HEK293 (cell line): ENCODE data around the gene LDLRAD3.

Experiments
- CTCF ChIA-PET: fragments of 350-600 bp; formaldehyde crosslinking; extraction: SDS; loops from one replicate; lab custom pipeline; 2021; ENCODE audit warnings: antibody characterized with exemption; lab: Yijun Ruan, JAX
- POLR2A ChIA-PET: fragments of 300-600 bp; formaldehyde crosslinking; extraction: SDS; loops from one replicate; lab custom pipeline; 2020; ENCODE audit warnings: antibody characterized with exemption, inconsistent platforms; lab: Yijun Ruan, JAX
- H3K27ac ChIP-seq: fragments of 200-500 bp; sonication (Bioruptor generic); 2 replicates; pipeline ENCODE4 v1.5.1; 2014; ENCODE audit warnings: low read depth, low read length, control low read depth, inconsistent platforms; ENCODE audit errors: extremely low read depth
- H3K36me3 ChIP-seq, 2 experiments: fragments of 200-500 bp in 1 of 2; sonication (Bioruptor generic) in 1 of 2; 1 replicate in 1 of 2; 2 replicates in 1 of 2; pipeline ENCODE4 v1.5.1; 2014 to 2017; ENCODE audit warnings: inconsistent platforms in 2 of 2, low read length in 2 of 2; ENCODE audit not compliant: control insufficient read depth in 2 of 2, insufficient read depth in 1 of 2
- H3K4me1 ChIP-seq: fragments of 200-500 bp; sonication (Bioruptor generic); 2 replicates; pipeline ENCODE4 v1.5.1; 2014; ENCODE audit warnings: mild to moderate bottlenecking, low read length, inconsistent platforms; ENCODE audit not compliant: control insufficient read depth, insufficient read depth
- H3K4me3 ChIP-seq: 2 replicates; pipeline ENCODE4 v1.5.1; 2011; ENCODE audit warnings: low read depth, mild to moderate bottlenecking, control low read depth, low read length, moderate library complexity
- H3K9me3 ChIP-seq: fragments of 200-500 bp; sonication (Bioruptor generic); 2 replicates; pipeline ENCODE4 v1.5.1; 2014; ENCODE audit warnings: low read depth, low read length, inconsistent platforms; ENCODE audit not compliant: control insufficient read depth, insufficient read depth
- BCL11B ChIP-seq: fragments of 450-650 bp; formaldehyde crosslinking; IDR thresholded peaks from 2 replicates; pipeline ENCODE4 v1.5.1; 2016; ENCODE audit warnings: low read depth, missing biosample characterization, missing genetic modification characterization
- KLF9 ChIP-seq: fragments of 450-650 bp; formaldehyde crosslinking; IDR thresholded peaks from 2 replicates; pipeline ENCODE4 v1.5.1; 2016; ENCODE audit warnings: missing biosample characterization, missing genetic modification characterization, low read depth
- OVOL3 ChIP-seq: fragments of 450-650 bp; formaldehyde crosslinking; IDR thresholded peaks from 2 replicates; pipeline ENCODE4 v1.5.1; 2016; ENCODE audit warnings: missing biosample characterization, missing genetic modification characterization
- ZFP41 ChIP-seq: fragments of 450-650 bp; formaldehyde crosslinking; IDR thresholded peaks from 2 replicates; pipeline ENCODE4 v1.5.1; 2016; ENCODE audit warnings: missing biosample characterization, missing genetic modification characterization, borderline replicate concordance
- ZNF10 ChIP-seq: fragments of 450-650 bp; formaldehyde crosslinking; IDR thresholded peaks from 2 replicates; pipeline ENCODE4 v1.5.1; 2017; ENCODE audit warnings: missing biosample characterization, missing genetic modification characterization
- ZNF174 ChIP-seq: fragments of 450-650 bp; formaldehyde crosslinking; IDR thresholded peaks from 2 replicates; pipeline ENCODE4 v1.5.0; 2017; ENCODE audit warnings: missing biosample characterization, mild to moderate bottlenecking, missing genetic modification characterization
- ZNF214 ChIP-seq: fragments of 450-650 bp; formaldehyde crosslinking; IDR thresholded peaks from 2 replicates; pipeline ENCODE4 v1.5.1; 2017; ENCODE audit warnings: missing biosample characterization, mild to moderate bottlenecking, missing genetic modification characterization, borderline replicate concordance
- ZNF266 ChIP-seq: fragments of 450-650 bp; formaldehyde crosslinking; IDR thresholded peaks from 2 replicates; pipeline ENCODE4 v1.5.1; 2016; ENCODE audit warnings: missing biosample characterization, missing genetic modification characterization, low read depth
- ZNF324 ChIP-seq: fragments of 450-650 bp; formaldehyde crosslinking; IDR thresholded peaks from 2 replicates; pipeline ENCODE4 v1.5.1; 2016; ENCODE audit warnings: missing biosample characterization, missing genetic modification characterization
- ZNF521 ChIP-seq: fragments of 450-650 bp; formaldehyde crosslinking; IDR thresholded peaks from 2 replicates; pipeline ENCODE4 v1.5.1; 2017; ENCODE audit warnings: missing biosample characterization, mild to moderate bottlenecking, missing genetic modification characterization
- ZNF544 ChIP-seq: fragments of 450-650 bp; formaldehyde crosslinking; IDR thresholded peaks from 2 replicates; pipeline ENCODE4 v1.5.0; 2017; ENCODE audit warnings: missing biosample characterization, missing genetic modification characterization
- ZNF777 ChIP-seq: fragments of 450-650 bp; formaldehyde crosslinking; IDR thresholded peaks from 2 replicates; pipeline ENCODE4 v1.5.1; 2017; ENCODE audit warnings: missing biosample characterization, missing genetic modification characterization, borderline replicate concordance
- ZNF791 ChIP-seq: fragments of 450-650 bp; formaldehyde crosslinking; IDR thresholded peaks from 2 replicates; pipeline ENCODE4 v1.5.1; 2016; ENCODE audit warnings: missing biosample characterization, missing genetic modification characterization
- ZNF843 ChIP-seq: fragments of 450-650 bp; formaldehyde crosslinking; IDR thresholded peaks from 2 replicates; pipeline ENCODE4 v1.5.1; 2016; ENCODE audit warnings: missing biosample characterization, missing genetic modification characterization
- TF ChIP-seq, protein P1 (sequence below): fragments of 450-650 bp; formaldehyde crosslinking; IDR thresholded peaks from 2 replicates; pipeline ENCODE4 v1.5.0; 2017; ENCODE audit warnings: missing biosample characterization, missing genetic modification characterization, borderline replicate concordance
- TF ChIP-seq, protein P2 (sequence below): fragments of 450-650 bp; formaldehyde crosslinking; IDR thresholded peaks from 2 replicates; pipeline ENCODE4 v1.5.1; 2016; ENCODE audit warnings: missing biosample characterization, missing genetic modification characterization, low read depth
- TF ChIP-seq, protein P3 (sequence below): fragments of 450-650 bp; formaldehyde crosslinking; IDR thresholded peaks from 2 replicates; pipeline ENCODE4 v1.5.1; 2017; ENCODE audit warnings: missing biosample characterization, mild to moderate bottlenecking, missing genetic modification characterization, moderate library complexity
- TF ChIP-seq, protein P4 (sequence below): fragments of 450-650 bp; formaldehyde crosslinking; IDR thresholded peaks from 2 replicates; pipeline ENCODE4 v1.5.1; 2016; ENCODE audit warnings: missing biosample characterization, missing genetic modification characterization
- TF ChIP-seq, protein P5 (sequence below): sonication (generic); formaldehyde crosslinking; IDR thresholded peaks from 2 replicates; pipeline ENCODE4 v1.8.1; 2022; ENCODE audit warnings: mild to moderate bottlenecking, moderate library complexity, missing genetic modification reagents
- TF ChIP-seq, protein P6 (sequence below): fragments of 450-650 bp; formaldehyde crosslinking; IDR thresholded peaks from 2 replicates; pipeline ENCODE4 v1.5.1; 2016; ENCODE audit warnings: missing biosample characterization, missing genetic modification characterization, low read depth
- TF ChIP-seq, protein P7 (sequence below): fragments of 450-650 bp; IDR thresholded peaks from 2 replicates; pipeline ENCODE4 v1.5.1; 2018; ENCODE audit warnings: missing biosample characterization, mild to moderate bottlenecking, missing genetic modification characterization

LDLRAD3 gene

DNA sequence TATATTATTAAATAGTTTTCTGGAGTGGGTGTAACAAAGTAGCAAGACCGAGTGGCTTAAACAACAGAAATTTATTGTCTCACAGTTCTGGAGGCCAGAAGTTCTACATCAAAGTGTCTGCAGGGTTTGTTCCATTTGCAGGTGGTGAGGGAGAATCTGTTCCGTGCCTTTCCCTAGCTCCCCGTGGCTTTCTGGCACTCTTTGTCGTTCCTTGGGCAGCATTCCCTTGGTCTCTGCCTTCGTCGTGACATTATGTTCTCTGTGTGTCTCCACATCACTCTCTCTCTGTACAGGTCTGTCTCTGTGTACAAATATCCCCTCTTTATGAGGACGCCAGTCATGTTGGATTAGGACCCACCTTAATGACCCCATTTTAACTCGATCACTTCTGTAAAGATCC lies 38.2 kb downstream of the LDLRAD3 start:
- POLR2A ChIA-PET, result no interaction called here

DNA sequence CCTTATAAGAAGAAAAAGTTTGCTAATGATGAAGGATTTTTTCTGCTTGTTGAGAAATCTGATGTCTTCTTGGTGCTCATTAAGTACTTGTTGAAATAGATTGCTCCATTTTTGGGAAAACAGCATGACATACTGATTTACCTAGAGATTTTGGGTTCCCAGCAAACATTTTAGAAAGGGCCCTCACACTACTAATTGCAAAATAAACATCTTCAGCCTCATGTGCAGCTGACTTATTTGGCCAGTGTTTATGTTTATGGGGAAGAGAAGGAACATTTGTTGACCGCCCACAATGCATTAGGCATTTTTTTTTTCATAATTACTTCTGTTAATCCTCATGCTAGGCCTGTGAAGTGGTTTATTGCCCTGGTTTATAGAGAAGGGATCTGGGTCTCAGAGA lies 40.1 kb downstream of the LDLRAD3 start:
- CTCF ChIA-PET, result no interaction called here
- H3K4me1 ChIP-seq, result no peaks in the 10 kb centered on the region
- no peak overlapping the region for H3K27ac ChIP-seq
- POLR2A ChIA-PET, result no interaction called here
- no peaks in the 10 kb centered on the region for H3K36me3 ChIP-seq
- no peaks in the 10 kb centered on the region for H3K9me3 ChIP-seq
- H3K4me3 ChIP-seq, result no peak overlapping the region
- TF ChIP-seq ZNF174 (tag by site-specific recombination) (no peak), ZNF843 (tag by site-specific recombination) (no peak), KLF9 (tag by site-specific recombination) (no peak), ZNF266 (tag by site-specific recombination) (no peak), BCL11B (no peak), ZNF324 (tag by site-specific recombination) (no peak), ZNF214 (tag by site-specific recombination) (no peak), ZNF521 (tag by site-specific recombination) (no peak), ZFP41 (no peak), ZNF10 (tag by site-specific recombination) (no peak), ZNF544 (tag by site-specific recombination) (no peak)
- TF ChIP-seq, protein P1, sequence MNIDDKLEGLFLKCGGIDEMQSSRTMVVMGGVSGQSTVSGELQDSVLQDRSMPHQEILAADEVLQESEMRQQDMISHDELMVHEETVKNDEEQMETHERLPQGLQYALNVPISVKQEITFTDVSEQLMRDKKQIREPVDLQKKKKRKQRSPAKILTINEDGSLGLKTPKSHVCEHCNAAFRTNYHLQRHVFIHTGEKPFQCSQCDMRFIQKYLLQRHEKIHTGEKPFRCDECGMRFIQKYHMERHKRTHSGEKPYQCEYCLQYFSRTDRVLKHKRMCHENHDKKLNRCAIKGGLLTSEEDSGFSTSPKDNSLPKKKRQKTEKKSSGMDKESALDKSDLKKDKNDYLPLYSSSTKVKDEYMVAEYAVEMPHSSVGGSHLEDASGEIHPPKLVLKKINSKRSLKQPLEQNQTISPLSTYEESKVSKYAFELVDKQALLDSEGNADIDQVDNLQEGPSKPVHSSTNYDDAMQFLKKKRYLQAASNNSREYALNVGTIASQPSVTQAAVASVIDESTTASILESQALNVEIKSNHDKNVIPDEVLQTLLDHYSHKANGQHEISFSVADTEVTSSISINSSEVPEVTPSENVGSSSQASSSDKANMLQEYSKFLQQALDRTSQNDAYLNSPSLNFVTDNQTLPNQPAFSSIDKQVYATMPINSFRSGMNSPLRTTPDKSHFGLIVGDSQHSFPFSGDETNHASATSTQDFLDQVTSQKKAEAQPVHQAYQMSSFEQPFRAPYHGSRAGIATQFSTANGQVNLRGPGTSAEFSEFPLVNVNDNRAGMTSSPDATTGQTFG (tag by site-specific recombination), result no peak
- TF ChIP-seq, protein P2, sequence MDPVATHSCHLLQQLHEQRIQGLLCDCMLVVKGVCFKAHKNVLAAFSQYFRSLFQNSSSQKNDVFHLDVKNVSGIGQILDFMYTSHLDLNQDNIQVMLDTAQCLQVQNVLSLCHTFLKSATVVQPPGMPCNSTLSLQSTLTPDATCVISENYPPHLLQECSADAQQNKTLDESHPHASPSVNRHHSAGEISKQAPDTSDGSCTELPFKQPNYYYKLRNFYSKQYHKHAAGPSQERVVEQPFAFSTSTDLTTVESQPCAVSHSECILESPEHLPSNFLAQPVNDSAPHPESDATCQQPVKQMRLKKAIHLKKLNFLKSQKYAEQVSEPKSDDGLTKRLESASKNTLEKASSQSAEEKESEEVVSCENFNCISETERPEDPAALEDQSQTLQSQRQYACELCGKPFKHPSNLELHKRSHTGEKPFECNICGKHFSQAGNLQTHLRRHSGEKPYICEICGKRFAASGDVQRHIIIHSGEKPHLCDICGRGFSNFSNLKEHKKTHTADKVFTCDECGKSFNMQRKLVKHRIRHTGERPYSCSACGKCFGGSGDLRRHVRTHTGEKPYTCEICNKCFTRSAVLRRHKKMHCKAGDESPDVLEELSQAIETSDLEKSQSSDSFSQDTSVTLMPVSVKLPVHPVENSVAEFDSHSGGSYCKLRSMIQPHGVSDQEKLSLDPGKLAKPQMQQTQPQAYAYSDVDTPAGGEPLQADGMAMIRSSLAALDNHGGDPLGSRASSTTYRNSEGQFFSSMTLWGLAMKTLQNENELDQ (tag by site-specific recombination), result no peak
- TF ChIP-seq, protein P3, sequence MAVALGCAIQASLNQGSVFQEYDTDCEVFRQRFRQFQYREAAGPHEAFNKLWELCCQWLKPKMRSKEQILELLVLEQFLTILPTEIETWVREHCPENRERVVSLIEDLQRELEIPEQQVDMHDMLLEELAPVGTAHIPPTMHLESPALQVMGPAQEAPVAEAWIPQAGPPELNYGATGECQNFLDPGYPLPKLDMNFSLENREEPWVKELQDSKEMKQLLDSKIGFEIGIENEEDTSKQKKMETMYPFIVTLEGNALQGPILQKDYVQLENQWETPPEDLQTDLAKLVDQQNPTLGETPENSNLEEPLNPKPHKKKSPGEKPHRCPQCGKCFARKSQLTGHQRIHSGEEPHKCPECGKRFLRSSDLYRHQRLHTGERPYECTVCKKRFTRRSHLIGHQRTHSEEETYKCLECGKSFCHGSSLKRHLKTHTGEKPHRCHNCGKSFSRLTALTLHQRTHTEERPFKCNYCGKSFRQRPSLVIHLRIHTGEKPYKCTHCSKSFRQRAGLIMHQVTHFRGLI (tag by site-specific recombination), result no peak

More for the DNA sequence above, 38.2 kb downstream of the LDLRAD3 start:
- H3K9me3 ChIP-seq, result no peaks in the 10 kb centered on the region
- H3K27ac ChIP-seq, result no peak overlapping the region
- no peak overlapping the region for H3K4me3 ChIP-seq
- TF ChIP-seq, protein P4, sequence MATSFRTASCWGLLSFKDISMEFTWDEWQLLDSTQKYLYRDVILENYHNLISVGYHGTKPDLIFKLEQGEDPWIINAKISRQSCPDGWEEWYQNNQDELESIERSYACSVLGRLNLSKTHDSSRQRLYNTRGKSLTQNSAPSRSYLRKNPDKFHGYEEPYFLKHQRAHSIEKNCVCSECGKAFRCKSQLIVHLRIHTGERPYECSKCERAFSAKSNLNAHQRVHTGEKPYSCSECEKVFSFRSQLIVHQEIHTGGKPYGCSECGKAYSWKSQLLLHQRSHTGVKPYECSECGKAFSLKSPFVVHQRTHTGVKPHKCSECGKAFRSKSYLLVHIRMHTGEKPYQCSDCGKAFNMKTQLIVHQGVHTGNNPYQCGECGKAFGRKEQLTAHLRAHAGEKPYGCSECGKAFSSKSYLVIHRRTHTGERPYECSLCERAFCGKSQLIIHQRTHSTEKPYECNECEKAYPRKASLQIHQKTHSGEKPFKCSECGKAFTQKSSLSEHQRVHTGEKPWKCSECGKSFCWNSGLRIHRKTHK, result no peak
- TF ChIP-seq ZNF777, result no peak
- no peak for TF ChIP-seq ZNF521 (tag by site-specific recombination)
- TF ChIP-seq OVOL3 (tag by site-specific recombination), result no peak
- TF ChIP-seq, protein P5, sequence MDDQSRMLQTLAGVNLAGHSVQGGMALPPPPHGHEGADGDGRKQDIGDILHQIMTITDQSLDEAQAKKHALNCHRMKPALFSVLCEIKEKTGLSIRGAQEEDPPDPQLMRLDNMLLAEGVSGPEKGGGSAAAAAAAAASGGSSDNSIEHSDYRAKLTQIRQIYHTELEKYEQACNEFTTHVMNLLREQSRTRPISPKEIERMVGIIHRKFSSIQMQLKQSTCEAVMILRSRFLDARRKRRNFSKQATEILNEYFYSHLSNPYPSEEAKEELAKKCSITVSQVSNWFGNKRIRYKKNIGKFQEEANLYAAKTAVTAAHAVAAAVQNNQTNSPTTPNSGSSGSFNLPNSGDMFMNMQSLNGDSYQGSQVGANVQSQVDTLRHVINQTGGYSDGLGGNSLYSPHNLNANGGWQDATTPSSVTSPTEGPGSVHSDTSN (CRISPR knock-in tag), result no peak
- TF ChIP-seq ZNF266 (tag by site-specific recombination), result no peak
- no peak for TF ChIP-seq ZNF791
- TF ChIP-seq, protein P6, sequence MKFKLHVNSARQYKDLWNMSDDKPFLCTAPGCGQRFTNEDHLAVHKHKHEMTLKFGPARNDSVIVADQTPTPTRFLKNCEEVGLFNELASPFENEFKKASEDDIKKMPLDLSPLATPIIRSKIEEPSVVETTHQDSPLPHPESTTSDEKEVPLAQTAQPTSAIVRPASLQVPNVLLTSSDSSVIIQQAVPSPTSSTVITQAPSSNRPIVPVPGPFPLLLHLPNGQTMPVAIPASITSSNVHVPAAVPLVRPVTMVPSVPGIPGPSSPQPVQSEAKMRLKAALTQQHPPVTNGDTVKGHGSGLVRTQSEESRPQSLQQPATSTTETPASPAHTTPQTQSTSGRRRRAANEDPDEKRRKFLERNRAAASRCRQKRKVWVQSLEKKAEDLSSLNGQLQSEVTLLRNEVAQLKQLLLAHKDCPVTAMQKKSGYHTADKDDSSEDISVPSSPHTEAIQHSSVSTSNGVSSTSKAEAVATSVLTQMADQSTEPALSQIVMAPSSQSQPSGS, result no peak
- TF ChIP-seq, protein P7, sequence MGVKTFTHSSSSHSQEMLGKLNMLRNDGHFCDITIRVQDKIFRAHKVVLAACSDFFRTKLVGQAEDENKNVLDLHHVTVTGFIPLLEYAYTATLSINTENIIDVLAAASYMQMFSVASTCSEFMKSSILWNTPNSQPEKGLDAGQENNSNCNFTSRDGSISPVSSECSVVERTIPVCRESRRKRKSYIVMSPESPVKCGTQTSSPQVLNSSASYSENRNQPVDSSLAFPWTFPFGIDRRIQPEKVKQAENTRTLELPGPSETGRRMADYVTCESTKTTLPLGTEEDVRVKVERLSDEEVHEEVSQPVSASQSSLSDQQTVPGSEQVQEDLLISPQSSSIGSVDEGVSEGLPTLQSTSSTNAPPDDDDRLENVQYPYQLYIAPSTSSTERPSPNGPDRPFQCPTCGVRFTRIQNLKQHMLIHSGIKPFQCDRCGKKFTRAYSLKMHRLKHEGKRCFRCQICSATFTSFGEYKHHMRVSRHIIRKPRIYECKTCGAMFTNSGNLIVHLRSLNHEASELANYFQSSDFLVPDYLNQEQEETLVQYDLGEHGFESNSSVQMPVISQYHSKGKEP, result no peak
- no peaks in the 10 kb centered on the region for H3K36me3 ChIP-seq
- H3K4me1 ChIP-seq, result no peaks in the 10 kb centered on the region
- CTCF ChIA-PET, result no interaction called here
